Left renal pelvis (tissue), 4 donors: ENCODE data around the gene UBASH3A. TPM values are rescaled to one million over a fixed set of nuclear protein-coding genes. Genes with fewer than 3 reads are reported as not detected.

Experiments
- DNase-seq, 4 donors: peaks; one replicate each; pipeline ENCODE4 v3.0.0-alpha.2; 2013; ENCODE audit warnings: low read depth in 4 of 4, low spot score in 3 of 4
- polyA plus RNA-seq, 4 donors: library from polyadenylated mRNA; unstranded; fragments of 120-200 nt; gene quantifications; one replicate each; pipeline ENCODE4 v1.2.1, GENCODE V29; 2013; ENCODE audit not compliant: insufficient read length in 4 of 4

UBASH3A gene
- polyA plus RNA-seq, 4 donors = 0.07 TPM; not detected in 2

DNA sequence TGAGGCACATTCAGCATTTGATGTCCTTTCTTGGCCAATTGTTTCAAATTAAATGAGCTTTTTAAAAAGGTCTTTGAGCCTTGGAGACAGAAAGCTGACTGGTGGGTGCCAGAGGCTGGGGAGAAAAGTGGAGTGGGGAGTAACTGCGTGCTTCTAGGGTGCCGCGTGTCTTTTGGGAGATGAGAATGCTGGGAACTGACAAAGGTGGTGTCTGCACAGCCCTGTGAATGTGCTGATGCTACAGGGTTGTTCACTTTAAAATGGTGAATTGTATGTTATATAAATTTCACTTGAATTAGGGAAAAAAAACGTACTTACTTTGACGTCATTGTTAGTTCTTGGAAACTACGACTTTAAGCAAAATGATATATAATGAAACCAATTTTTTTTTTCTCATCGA lies 29.2 kb upstream of the UBASH3A start:
- no peak for DNase-seq

DNA sequence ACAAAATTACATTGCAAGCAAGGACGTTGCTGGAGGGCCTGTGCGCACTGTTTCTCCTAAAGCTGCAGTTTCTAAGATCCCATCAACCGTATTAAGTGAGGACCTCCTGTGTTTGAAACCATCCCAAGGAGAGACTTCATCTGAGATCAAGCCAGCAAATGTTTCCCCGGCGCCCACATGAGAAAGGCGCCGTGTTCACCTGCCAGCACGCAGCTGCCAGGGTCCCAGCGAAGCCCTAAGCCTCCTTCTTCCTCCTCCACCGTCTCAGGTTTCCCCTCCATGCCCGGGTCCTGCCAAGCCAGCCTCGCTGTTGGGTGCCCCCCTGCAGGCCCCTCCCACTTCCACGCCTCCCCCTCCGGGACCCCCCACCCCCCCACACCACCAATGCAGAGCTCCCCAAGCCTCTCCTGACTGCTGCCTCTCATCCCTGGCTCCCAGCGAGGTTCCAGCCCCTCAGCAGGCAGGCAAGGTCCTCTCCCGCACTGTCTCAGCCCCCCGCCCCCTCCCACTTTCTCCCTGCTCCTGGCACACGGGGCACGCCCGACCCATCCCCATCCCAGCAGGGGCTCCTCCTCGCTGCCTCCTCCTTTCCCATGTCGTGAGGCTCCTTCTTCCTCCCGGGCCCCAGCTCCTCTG lies 28.7 kb upstream of the UBASH3A start:
- DNase-seq = no peak

- no peak for DNase-seq
These were observed 28.2 kb upstream of the UBASH3A start for GRCh38 chr21:42375506-42375905.

GRCh38 chr21:42375966-42376337 lies 27.8 kb upstream of the UBASH3A start:
- no peak for DNase-seq

DNA sequence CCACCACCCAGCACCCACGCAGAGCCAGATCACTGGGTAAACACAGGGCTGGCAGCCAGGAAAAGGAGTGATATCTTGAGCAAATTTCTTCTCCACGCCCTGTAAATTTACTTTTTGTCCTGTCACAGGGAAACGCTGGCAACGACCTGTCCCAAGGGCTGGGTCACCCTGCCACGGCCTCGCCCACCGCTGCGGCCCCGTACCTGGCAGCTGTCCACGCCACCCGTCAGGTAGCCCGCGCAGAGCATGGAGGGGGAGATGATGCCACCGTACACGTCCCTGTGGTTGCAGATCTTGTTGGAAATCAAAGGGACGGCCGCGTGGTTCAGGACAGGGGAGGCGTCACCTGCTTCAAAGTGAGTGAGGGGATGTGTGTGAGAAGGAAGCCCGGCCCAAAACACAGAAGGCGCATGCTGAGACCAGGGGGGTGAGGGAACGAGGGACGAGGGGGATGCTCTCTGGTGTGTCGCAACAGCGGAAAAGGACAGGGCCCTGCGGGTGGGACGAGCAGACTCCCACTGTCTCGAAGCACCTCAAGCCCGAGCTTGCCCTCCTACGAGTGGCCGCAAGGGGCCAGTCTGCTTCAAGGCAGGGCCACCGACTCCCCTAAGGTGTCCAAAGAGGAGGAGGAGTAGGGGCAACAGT lies 27.2 kb upstream of the UBASH3A start:
- no peak for DNase-seq

DNA sequence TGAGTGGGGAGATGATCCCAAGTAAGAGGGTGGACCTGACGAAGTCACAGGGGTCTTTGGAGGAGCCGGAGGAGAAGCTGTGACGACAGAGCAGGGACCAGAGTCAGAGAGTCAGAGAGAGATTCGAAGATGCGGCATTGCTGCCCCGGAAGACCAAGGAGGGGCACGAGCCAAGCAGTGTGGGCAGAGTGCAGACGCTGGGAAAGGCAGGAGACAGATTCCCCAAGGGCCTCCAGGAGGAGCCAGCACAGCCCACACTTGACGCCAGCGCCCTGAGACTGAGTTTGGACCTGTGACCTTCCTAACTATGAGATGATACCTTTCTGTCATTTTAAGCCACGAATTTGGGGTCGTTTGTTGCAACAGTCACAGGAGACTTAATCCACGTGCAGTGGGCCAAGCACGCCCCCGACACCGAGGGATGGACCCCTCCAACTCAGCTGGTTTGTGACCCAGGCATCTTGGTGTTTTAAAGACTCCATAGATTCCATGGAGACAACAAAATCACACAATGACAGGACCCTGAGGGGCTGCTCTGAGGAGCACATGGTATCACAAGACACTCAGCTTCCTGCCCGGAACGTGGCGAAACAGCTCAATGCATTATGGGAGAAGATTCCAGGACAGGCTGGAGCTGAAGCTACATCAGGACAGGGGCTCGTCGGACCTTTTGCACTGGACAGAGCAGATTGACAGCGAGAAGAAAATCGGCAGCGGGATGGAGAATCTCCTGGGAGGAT lies 26.3 kb upstream of the UBASH3A start:
- DNase-seq = no peak

GRCh38 chr21:42377951-42378340 lies 25.8 kb upstream of the UBASH3A start:
- DNase-seq = no peak

- DNase-seq = no peak
These were observed 25.3 kb upstream of the UBASH3A start for GRCh38 chr21:42378418-42378817.

DNA sequence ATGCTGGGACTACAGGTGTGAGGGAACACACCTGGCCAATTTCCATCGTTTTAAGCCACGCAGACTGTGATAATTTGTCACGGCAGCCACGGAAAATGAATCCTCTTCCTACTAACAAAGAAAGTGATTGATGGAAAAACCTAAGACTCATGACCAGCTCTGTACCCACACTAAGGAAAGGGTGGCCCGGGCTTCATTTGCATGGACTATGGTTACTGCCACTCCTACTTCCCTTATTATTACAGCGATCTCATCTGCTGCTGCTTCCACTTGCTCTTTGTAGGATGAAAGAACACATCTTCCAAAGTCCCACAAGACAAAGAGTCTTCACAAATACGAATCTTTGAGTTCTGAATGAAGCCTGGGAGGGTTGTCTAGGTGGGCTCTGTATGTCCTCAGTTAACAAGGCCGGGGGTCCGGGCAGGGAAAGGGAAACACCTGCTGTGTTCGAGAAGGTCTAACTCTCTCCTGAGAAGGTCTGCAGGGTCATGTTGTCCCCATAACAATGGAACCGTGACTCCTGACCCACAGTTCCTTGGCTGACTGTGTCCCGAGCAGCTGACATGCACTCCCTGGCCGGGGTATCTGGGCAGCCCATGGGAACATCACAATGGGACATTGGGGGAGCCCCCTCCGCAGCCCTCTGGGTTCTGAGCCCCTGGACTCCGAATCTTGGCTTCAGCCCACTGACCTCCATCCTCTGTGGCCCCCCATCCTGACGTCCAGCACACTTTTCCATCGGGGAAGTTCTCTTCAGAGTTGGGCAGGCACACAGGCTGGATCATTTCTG lies 24.1 kb upstream of the UBASH3A start:
- DNase-seq = no peak

GRCh38 chr21:42381347-42381984 lies 22.2 kb upstream of the UBASH3A start:
- no peak for DNase-seq

DNA sequence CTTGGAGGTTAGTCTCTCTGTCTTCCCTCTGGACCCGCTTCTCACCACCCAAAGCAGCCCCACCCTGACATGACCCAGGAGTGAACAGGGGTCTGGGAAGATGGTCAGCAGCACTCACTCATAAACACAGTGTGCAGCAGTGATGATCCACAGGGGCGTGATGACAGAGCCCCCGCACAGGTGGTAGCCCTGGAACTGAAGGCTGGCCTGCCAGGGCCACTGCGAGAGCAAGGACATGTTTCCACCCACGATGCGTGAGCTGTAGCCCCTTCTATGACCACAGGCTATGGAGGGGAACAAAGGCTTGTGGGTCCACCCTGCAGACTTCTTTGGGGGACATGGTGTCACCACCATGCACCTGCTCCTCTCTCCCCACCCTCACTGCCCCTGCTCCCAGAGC lies 20.8 kb upstream of the UBASH3A start:
- DNase-seq = no peak

DNA sequence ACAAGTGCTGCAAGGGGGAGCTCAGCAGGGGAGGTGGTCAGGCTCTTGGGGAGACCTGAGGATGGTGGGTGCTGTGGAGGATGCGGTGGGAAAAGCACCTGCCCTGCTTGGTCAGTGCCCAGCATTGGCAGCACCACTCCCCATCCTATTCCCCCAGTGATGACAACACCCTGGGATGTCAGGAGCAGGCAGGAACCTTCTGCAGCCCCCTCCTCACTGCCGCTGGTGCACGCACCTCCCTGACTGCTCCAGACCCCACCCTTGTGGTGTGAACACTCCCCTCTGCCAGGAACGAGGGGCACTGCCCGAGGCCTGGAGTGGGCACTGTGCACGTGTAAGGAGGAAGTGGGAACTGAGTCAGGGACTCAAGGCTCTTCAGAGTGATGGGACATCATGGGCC lies 20.4 kb upstream of the UBASH3A start:
- DNase-seq = no peak

- DNase-seq = no peak
These were observed 19.4 kb upstream of the UBASH3A start for GRCh38 chr21:42384156-42384945.

DNA sequence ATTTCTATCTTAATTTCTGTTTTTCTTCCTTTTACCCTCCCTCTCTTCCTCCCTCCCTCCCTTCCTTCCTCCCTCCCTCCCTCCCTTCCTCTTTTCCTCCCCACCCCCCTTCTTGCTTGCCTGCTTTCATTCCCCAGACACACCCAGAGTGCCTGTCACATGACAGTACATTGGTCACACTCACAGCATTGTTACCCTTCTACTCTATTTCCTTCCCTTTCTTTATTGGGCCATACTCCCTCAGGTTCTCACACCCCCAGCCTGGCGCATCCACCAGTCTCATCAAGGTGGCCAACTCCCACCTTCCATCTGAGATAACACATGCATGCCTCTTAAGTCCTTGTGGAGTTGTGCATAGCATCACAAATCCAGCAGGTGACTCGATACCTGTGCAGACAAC lies 18.7 kb upstream of the UBASH3A start:
- DNase-seq = no peak

DNA sequence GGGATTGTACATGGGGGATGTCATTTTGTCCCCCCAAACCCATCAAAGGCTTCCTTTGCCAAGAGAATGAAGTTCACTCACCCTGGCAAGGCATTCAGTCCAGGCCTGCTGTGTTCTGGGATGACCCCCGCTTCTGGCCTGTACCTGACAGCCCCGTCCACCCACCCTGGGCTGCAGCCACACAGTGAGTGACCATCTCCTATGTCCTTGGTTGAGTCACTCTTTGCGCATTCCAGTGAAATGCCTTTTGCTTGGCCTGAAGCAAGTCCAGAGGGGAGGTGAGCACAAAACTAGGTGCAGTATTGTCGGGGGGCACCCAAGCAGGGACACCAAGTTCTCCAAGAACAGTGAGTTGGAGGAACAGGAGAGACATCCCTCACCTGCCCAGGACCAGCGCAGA lies 18.1 kb upstream of the UBASH3A start:
- DNase-seq = no peak

DNA sequence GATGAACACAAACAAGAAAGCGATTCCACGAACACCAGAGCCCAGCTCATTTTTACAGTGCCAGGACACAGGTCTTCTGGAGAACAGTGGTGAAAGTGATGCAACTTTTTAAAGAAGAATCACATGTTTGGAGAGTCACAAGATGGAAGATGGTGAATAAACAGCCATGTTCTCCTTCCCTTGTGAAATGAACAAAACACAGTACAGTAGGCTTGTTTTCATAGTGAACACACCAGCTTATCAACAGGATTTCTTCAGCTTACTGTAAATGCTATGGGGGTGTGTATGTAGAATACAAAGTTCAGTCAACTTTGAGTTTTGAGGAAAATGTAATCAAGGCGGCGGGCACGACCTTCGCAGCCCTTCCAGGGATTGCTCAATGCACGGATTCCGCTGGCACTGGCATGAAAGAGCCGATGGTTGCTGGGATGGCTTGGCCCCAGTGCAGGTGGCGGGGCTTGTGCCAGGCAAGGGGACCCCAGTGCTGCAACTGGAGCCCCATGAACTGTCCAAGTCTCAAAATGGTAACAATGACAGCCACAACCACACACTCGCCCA lies 17.6 kb upstream of the UBASH3A start:
- no peak for DNase-seq

GRCh38 chr21:42387164-42387563 lies 16.5 kb upstream of the UBASH3A start:
- no peak for DNase-seq

- DNase-seq = no peak
These were observed 15.8 kb upstream of the UBASH3A start for GRCh38 chr21:42387843-42388340.

DNA sequence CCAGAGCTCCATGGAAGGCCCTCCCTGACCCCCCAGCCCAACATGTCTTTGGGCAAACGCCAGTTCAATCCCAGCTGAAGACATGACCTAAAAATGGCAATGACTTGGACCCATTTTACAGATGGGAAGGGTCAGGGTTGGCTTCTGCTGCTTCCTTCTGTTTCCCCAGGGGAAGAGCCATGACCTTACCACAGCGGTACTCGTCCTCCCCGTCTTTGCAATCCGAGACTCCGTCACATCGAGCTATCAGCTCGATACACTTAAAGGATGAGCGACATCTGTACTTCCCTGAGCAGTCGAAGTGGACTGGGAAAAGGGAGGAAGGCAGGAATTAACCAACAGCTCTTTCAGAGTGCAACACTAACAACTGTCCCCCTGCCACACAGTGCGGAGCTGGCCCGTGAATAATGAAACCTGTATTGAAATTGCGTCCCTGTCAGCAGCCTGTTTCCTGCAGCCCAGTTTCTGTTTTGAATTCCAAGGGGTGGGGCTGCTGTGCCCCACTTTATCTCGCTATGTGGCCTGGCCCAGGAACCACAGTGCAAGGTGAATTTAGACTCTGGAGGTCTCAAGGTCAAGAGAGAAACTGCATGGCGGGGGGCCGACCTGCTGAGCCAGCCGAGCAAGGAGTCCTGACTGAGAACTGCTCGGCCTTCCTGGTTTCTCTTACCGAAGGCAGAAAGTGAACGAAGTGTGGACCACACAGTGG lies 14.8 kb upstream of the UBASH3A start:
- no peak for DNase-seq
